Tibial nerve (tissue), 4 donors: Measurements from ENCODE around the gene RNF220.

Source experiments
- CTCF ChIP-seq, 5 experiments: fragments of 200-600 bp in 3 of 5; fragments of 450-650 bp in 2 of 5; sonication (generic) in 3 of 5; IDR thresholded peaks; one replicate each; pipeline ENCODE4 v1.5.1; 2016 to 2019; ENCODE audit warnings: antibody characterized with exemption in 5 of 5, mild to moderate bottlenecking in 3 of 5, moderate library complexity in 2 of 5
- EP300 ChIP-seq, 2 donors: sonication (generic); formaldehyde crosslinking; IDR thresholded peaks; one replicate each; pipeline ENCODE4 v1.6.1; 2017; ENCODE audit warnings: antibody characterized with exemption in 2 of 2, mild to moderate bottlenecking in 1 of 2
- POLR2A ChIP-seq, 2 donors: fragments of 450-650 bp; IDR thresholded peaks; one replicate each; pipeline ENCODE4 v1.6.1; 2017; ENCODE audit warnings: antibody characterized with exemption in 2 of 2, mild to moderate bottlenecking in 2 of 2, moderate library complexity in 2 of 2

- no peak for TF ChIP-seq CTCF (IDR thresholded peaks at IDR 0.05)
- TF ChIP-seq POLR2A (IDR thresholded peaks at IDR 0.05), result no peak
- TF ChIP-seq EP300 (IDR thresholded peaks at IDR 0.05), result no peak
Observed at GRCh38 chr1:44476891-44477290, 71.8 kb downstream of the RNF220 start.
